Fibroblast of mammary gland (primary cell): Measurements from ENCODE around the gene TBC1D5.

Experiments
- DNase-seq: peaks from one replicate; pipeline ENCODE4 v3.0.0-alpha.2; 2010; ENCODE audit warnings: low read depth
- H3K4me3 ChIP-seq: 2 replicates; pipeline ENCODE4 v1.5.1; 2011; ENCODE audit warnings: low read depth, mild to moderate bottlenecking, low read length, moderate library complexity; ENCODE audit not compliant: control insufficient read depth
- TF ChIP-seq, protein P1 (sequence below): conservative IDR thresholded peaks from 2 replicates; pipeline ENCODE4 v1.5.1; 2011; ENCODE audit warnings: low read depth, low read length, inconsistent platforms; ENCODE audit not compliant: control insufficient read depth, insufficient read depth

Gene TBC1D5

DNA sequence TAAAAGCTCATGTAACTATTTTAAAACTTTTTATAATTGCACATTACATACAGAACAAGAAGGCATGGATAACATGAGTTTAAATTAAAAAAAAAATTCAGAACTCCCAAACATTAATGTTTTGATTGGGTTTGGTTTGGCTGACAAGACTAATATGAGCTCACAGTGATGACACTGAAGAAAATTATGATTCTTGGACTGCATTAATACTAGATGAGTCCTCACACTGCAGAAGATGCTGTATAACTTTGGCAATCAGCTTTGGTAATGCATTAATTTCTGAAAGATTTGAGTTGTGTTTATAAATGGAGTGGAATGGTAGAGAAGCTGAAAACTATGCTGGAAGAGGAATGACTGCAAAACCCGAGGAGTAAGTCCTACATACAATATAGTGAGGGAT lies 498.8 kb downstream of the TBC1D5 start:
- DNase-seq = peak; percentile 54
- TF ChIP-seq, protein P1, sequence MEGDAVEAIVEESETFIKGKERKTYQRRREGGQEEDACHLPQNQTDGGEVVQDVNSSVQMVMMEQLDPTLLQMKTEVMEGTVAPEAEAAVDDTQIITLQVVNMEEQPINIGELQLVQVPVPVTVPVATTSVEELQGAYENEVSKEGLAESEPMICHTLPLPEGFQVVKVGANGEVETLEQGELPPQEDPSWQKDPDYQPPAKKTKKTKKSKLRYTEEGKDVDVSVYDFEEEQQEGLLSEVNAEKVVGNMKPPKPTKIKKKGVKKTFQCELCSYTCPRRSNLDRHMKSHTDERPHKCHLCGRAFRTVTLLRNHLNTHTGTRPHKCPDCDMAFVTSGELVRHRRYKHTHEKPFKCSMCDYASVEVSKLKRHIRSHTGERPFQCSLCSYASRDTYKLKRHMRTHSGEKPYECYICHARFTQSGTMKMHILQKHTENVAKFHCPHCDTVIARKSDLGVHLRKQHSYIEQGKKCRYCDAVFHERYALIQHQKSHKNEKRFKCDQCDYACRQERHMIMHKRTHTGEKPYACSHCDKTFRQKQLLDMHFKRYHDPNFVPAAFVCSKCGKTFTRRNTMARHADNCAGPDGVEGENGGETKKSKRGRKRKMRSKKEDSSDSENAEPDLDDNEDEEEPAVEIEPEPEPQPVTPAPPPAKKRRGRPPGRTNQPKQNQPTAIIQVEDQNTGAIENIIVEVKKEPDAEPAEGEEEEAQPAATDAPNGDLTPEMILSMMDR = no peak
- H3K4me3 ChIP-seq = no peak overlapping the region

- TF ChIP-seq, protein P1 = no peak
- no peak for DNase-seq
- H3K4me3 ChIP-seq = no peak overlapping the region
Measured at GRCh38 chr3:17239417-17239816, 503.0 kb downstream of the TBC1D5 start.

DNA sequence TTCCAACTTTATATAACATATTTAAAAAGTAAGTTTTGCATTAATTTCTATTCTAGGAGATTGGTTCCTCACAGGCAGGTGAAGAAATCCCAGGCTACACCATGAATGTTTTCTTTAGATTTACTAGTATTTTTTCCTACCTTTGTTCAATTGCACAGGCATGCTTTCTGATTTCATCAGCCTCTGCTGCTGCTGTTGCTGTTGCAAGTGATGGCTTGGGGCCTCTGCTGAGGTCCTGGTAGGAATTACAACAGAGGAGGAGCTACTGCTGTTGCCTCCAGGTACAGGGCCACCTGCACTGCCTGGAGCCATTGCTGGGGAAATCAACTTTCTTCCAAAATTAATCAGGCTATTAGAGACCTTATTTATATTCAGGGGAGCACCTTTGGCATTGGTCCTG lies 504.4 kb downstream of the TBC1D5 start:
- no peak overlapping the region for H3K4me3 ChIP-seq
- TF ChIP-seq, protein P1 = no peak
- no peak for DNase-seq

GRCh38 chr3:17235310-17235709 lies 507.1 kb downstream of the TBC1D5 start:
- no peak overlapping the region for H3K4me3 ChIP-seq
- TF ChIP-seq, protein P1 = no peak
- no peak for DNase-seq

DNA sequence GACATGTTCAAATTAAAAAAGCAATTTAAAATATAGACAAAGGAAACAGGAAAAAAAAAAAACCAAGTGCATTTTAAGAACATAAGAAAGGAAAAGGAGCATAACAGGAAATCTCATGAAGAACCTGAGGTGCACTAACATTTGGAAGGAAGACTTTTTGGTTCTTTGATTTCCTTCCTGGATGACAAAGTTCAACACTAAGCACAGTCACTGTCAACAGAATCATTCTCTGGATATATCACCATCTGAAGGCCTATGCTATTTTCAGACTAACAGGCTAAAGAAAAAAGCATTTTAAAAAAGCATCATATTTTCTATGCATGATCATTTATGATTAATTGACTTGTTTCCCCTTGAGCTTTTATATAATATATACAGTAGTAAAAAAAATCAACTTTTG lies 508.0 kb downstream of the TBC1D5 start:
- TF ChIP-seq, protein P1 = no peak
- no peak overlapping the region for H3K4me3 ChIP-seq
- DNase-seq = no peak

DNA sequence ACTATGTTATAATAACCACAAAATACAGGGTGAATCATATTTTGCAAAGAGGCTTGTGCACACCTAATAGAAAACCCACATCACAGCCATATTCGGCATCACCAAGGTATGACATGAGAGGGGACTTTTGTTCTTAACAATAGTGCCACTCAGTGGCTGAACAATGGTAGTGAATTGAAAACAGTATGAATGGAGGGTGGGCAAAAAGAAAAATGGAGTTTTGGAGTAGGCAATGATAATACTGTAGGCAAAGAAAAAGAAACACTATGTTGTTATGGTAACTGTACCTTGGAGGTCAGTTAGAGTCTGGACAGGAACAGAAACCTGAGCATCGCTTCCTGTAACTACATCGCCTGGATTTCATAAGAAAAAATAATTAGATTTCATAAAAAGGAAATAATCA lies 509.0 kb downstream of the TBC1D5 start:
- TF ChIP-seq, protein P1 = peak; percentile 74
- no peak overlapping the region for H3K4me3 ChIP-seq
- DNase-seq = peak; percentile 77

GRCh38 chr3:17232442-17232841 lies 510.0 kb downstream of the TBC1D5 start:
- H3K4me3 ChIP-seq = no peak overlapping the region
- TF ChIP-seq, protein P1 = no peak
- no peak for DNase-seq
